Neural crest cell (in vitro differentiated cells): ENCODE data around the gene KIF3B. TPM values are rescaled to one million over a fixed set of nuclear protein-coding genes. Genes with fewer than 3 reads are reported as not detected.

Experiments used
- DNase-seq: peaks from one replicate; pipeline ENCODE4 v3.0.0; 2021; ENCODE audit warnings: low read depth, mixed read lengths, low spot score
- H3K27ac Mint-ChIP-seq: one replicate; pipeline ENCODE4 v1.8.0; 2021; ENCODE audit warnings: mild to moderate bottlenecking, mixed read lengths; ENCODE audit not compliant: unreplicated experiment
- H3K27me3 Mint-ChIP-seq: 2 replicates; pipeline ENCODE4 v1.8.0; 2021; ENCODE audit warnings: low read depth, mild to moderate bottlenecking, mixed read lengths
- H3K36me3 Mint-ChIP-seq: 2 replicates; pipeline ENCODE4 v1.8.0; 2021; ENCODE audit warnings: low read depth, mild to moderate bottlenecking, mixed read lengths
- H3K4me1 Mint-ChIP-seq: 2 replicates; pipeline ENCODE4 v1.8.0; 2021; ENCODE audit warnings: mixed read lengths
- H3K4me3 Mint-ChIP-seq: one replicate; pipeline ENCODE4 v1.8.0; 2021; ENCODE audit warnings: mild to moderate bottlenecking, mixed read lengths
- H3K9me3 Mint-ChIP-seq: 2 replicates; pipeline ENCODE4 v1.8.0; 2021; ENCODE audit warnings: mixed read lengths
- total RNA-seq: library from RNA; stranded (reverse); gene quantifications from 2 replicates; pipeline ENCODE4 v1.2.1, GENCODE V29; 2021
- TF ChIP-seq, protein P1 (sequence below): fragments of 200-600 bp; sonication (generic); conservative IDR thresholded peaks from 2 replicates; pipeline ENCODE4 v1.5.0; 2021; ENCODE audit warnings: antibody characterized with exemption, mild to moderate bottlenecking

KIF3B gene
- total RNA-seq, 1 donor from 2014 or later: 45.5 TPM

- Mint-ChIP-seq H3K9me3 (no peaks in the 10 kb centered on the region), H3K36me3 (no peaks in the 10 kb centered on the region), H3K4me3 (no peak overlapping the region), H3K27ac (no peak overlapping the region), H3K27me3 (no peaks in the 10 kb centered on the region), H3K4me1 (peaks cover 21% of the 10 kb centered on the region)
- TF ChIP-seq, protein P1, sequence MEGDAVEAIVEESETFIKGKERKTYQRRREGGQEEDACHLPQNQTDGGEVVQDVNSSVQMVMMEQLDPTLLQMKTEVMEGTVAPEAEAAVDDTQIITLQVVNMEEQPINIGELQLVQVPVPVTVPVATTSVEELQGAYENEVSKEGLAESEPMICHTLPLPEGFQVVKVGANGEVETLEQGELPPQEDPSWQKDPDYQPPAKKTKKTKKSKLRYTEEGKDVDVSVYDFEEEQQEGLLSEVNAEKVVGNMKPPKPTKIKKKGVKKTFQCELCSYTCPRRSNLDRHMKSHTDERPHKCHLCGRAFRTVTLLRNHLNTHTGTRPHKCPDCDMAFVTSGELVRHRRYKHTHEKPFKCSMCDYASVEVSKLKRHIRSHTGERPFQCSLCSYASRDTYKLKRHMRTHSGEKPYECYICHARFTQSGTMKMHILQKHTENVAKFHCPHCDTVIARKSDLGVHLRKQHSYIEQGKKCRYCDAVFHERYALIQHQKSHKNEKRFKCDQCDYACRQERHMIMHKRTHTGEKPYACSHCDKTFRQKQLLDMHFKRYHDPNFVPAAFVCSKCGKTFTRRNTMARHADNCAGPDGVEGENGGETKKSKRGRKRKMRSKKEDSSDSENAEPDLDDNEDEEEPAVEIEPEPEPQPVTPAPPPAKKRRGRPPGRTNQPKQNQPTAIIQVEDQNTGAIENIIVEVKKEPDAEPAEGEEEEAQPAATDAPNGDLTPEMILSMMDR: no peak
- DNase-seq: no peak
These were observed 12.4 kb downstream of the KIF3B start for GRCh38 chr20:32289661-32290431.

DNA sequence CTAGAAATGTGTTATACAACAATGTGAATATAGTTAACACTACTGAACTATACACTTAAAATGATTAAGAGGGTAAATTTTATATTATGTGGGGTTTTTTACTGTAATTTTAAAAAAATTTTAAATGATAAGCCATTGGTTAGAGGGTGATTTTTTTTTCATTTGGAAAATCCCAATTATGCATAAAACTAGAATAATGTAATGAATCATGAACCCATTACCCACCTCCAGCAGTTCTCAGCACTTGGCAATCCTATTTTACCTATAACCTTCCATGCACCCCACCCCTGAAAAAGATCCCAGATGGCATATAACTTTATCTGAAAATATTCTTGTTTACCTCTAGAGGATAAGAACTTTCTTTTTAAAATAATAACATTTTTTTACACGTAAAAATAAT, 13.7 kb downstream of the KIF3B start:
- H3K36me3 Mint-ChIP-seq: no peaks in the 10 kb centered on the region
- no peaks in the 10 kb centered on the region for H3K9me3 Mint-ChIP-seq
- no peaks in the 10 kb centered on the region for H3K27me3 Mint-ChIP-seq
- H3K27ac Mint-ChIP-seq: no peak overlapping the region
- peaks cover 23% of the 10 kb centered on the region for H3K4me1 Mint-ChIP-seq
- TF ChIP-seq, protein P1: no peak
- H3K4me3 Mint-ChIP-seq: no peak overlapping the region
- DNase-seq: no peak

DNA sequence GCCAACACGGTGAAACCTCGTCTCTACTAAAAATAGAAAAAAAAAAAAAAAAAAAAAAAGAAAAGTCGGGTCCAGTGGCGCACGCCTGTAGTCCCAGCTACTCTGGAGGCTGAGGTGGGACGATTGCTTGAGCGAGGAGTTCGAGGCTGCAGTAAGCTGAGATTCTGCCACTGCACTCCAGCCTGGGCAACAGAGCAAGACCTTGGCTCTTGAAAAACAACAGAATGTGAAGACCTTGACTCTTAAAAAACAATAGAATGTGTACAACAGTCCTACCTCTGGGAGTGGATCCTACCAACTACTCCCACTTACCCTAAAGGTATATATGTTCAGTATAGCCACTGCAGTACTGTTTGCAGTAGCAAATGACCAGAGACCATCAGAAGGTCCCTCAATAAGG, 15.1 kb downstream of the KIF3B start:
- Mint-ChIP-seq H3K36me3 (no peaks in the 10 kb centered on the region), H3K4me3 (no peak overlapping the region), H3K27ac (no peak overlapping the region), H3K27me3 (no peaks in the 10 kb centered on the region), H3K4me1 (peaks cover 23% of the 10 kb centered on the region), H3K9me3 (no peaks in the 10 kb centered on the region)
- DNase-seq: no peak
- TF ChIP-seq, protein P1: no peak

- H3K4me1 Mint-ChIP-seq: peaks cover 23% of the 10 kb centered on the region
These were observed 16.6 kb downstream of the KIF3B start for GRCh38 chr20:32294071-32294470.

GRCh38 chr20:32296412-32296811, 19.0 kb downstream of the KIF3B start:
- no peak overlapping the region for H3K4me3 Mint-ChIP-seq
- TF ChIP-seq, protein P1: no peak
- no peak for DNase-seq
- no peak overlapping the region for H3K27ac Mint-ChIP-seq
- peaks cover 27% of the 10 kb centered on the region for H3K4me1 Mint-ChIP-seq
- H3K36me3 Mint-ChIP-seq: no peaks in the 10 kb centered on the region
- no peaks in the 10 kb centered on the region for H3K9me3 Mint-ChIP-seq
- no peaks in the 10 kb centered on the region for H3K27me3 Mint-ChIP-seq

More at GRCh38 chr20:32294071-32294470, 16.6 kb downstream of the KIF3B start:
- DNase-seq: no peak
- TF ChIP-seq, protein P1: no peak
- H3K9me3 Mint-ChIP-seq: no peaks in the 10 kb centered on the region
- no peaks in the 10 kb centered on the region for H3K27me3 Mint-ChIP-seq
- no peak overlapping the region for H3K27ac Mint-ChIP-seq
- H3K4me3 Mint-ChIP-seq: no peak overlapping the region
- no peaks in the 10 kb centered on the region for H3K36me3 Mint-ChIP-seq
